Activated CD4-positive, alpha-beta memory T cell treated with anti-CD3 and anti-CD28 coated beads, Interleukin-2, amount 10 ng/mL, durations not matched to agents 7 days and 5 days (primary cell): Measurements from ENCODE around the gene SEC24A. TPM values are rescaled to one million over a fixed set of nuclear protein-coding genes. Genes with fewer than 3 reads are reported as not detected.
"Not testable (repeated sequence)": the region's sequence is repeated elsewhere in the genome, so short reads cannot be mapped to it uniquely, and the experiment has no call there.

Experiments used
- CTCF ChIA-PET: fragments of 350-600 bp; sonication (Branson Sonifier 250); formaldehyde crosslinking; loops from one replicate; lab custom pipeline; 2021; ENCODE audit warnings: antibody characterized with exemption, inconsistent platforms; lab: Charles Lee
- POLR2A ChIA-PET: fragments of 350-600 bp; sonication (Branson Sonifier 250); formaldehyde crosslinking; loops from one replicate; lab custom pipeline; 2021; ENCODE audit warnings: antibody characterized with exemption; lab: Charles Lee
- DNase-seq: peaks from one replicate; pipeline ENCODE4 v3.0.0-alpha.2; 2020
- H3K27ac Mint-ChIP-seq: one replicate; pipeline ENCODE4 v1.8.0; 2021; ENCODE audit warnings: mild to moderate bottlenecking, mixed read lengths
- H3K27me3 Mint-ChIP-seq: one replicate; pipeline ENCODE4 v1.8.0; 2021; ENCODE audit warnings: mixed read lengths
- H3K36me3 Mint-ChIP-seq: one replicate; pipeline ENCODE4 v1.8.0; 2021; ENCODE audit warnings: low read depth, mixed read lengths
- H3K4me1 Mint-ChIP-seq: one replicate; pipeline ENCODE4 v1.8.0; 2021; ENCODE audit warnings: mixed read lengths
- H3K4me3 Mint-ChIP-seq: one replicate; pipeline ENCODE4 v1.8.0; 2021; ENCODE audit warnings: mild to moderate bottlenecking, mixed read lengths
- H3K9me3 Mint-ChIP-seq: one replicate; pipeline ENCODE4 v1.8.0; 2021; ENCODE audit warnings: mixed read lengths
- total RNA-seq, 2 experiments: library from RNA; stranded (reverse); gene quantifications; one replicate each; pipeline ENCODE4 v1.2.3, GENCODE V29; 2021

Gene SEC24A
- total RNA-seq, 2 experiments from 2014 or later: 29.3 to 29.6 TPM

DNA sequence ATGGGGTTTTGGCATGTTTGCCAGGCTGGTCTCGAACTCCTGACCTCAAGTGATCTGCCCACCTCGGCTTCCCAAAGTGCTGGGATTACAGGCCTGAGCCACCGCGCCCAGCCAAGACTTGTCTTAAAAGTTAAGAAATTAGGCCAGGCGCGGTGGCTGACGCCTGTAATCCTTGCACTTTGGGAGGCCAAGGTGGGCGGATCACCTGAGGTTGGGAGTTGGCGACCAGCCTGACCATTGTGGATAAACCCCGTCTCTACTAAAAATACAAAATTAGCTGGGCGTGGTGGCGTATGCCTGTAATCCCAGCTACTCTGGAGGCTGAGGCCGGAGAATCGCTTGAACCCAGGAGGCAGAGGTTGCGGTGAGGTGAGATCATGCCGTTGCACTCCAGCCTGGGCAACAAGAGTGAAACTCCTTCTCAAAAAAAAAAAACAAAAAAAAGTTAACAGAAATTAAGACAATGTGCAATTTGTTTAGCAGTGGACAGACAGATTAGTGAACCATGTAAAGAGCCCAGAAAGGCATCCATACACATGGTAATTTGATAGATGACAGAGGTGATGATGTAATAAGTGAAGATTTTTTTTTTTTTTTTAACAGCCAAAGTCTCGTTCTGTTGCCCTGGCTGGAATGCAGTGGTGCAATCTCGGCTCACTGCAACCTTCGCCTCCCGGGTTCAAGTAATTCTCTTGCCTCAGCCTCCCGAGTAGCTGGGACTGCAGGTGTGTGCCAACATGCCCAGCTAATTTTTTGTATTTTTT lies 119.1 kb downstream of the SEC24A start:
- H3K27ac Mint-ChIP-seq, POLR2A ChIA-PET, H3K9me3 Mint-ChIP-seq, CTCF ChIA-PET, H3K4me3 Mint-ChIP-seq, H3K4me1 Mint-ChIP-seq, H3K27me3 Mint-ChIP-seq, DNase-seq: not testable (repeated sequence)
- H3K36me3 Mint-ChIP-seq: peaks cover 43% of the 10 kb centered on the region

DNA sequence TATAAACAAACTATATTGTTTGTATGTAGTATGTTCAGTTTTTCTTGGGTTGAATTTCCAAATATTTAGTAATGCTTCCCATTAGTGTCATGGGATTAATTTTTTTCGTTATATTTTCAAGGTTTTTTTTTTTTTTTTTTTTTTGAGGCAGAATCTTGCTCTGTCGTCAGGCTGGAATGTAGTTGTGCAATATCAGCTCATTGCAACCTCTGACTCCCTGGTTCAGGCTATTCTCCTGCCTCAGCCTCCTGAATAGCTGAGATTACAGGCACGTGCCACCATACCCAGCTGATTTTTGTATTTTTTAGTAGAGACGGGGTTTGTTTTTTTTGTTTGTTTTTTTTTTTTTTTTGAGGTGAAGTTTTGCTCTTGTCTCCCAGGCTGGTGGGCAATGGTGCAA lies 120.6 kb downstream of the SEC24A start:
- ChIA-PET CTCF (interaction anchor here (0.7 kb wide), 1 partner anchor 82 kb away, joined by 4 read pairs; no protein-coding TSS in a partner anchor), POLR2A (no interaction called here)
- Mint-ChIP-seq H3K9me3 (no peaks in the 10 kb centered on the region), H3K27ac (no peak overlapping the region), H3K4me3 (no peak overlapping the region), H3K4me1 (no peaks in the 10 kb centered on the region), H3K36me3 (peaks cover 50% of the 10 kb centered on the region), H3K27me3 (no peaks in the 10 kb centered on the region)
- no peak for DNase-seq

DNA sequence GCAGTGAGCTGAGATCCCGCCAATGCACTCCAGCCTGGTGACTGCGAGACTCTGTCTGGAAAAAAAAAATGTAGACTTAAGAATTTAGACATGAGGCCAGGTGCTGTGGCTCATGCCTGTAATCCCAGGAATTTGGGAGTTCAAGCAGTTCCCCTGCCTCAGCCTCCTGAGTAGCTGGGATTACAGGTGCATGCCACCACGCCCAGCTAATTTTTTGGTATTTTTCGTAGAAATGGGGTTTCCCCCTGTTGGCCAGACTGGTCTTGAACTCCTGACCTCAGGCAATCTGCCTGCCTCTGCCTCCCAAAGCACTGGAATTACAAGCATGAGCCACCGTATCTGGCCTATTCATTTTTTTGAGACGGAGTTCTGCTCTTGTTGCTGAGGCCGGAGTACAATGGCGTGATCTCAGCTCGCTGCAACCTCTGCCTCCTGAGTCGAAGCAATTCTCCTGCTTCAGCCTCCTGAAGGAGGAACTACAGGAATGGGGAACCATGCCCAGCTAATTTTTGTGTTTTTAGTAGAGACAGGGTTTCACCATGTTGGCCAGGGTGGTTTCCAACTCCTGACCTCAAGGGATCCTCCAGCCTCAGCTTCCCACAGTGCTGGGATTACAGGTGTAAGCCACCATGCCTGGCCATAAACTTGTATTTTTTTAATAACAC lies 124.0 kb downstream of the SEC24A start:
- no peak overlapping the region for H3K27ac Mint-ChIP-seq
- peaks cover 56% of the 10 kb centered on the region for H3K36me3 Mint-ChIP-seq
- no peaks in the 10 kb centered on the region for H3K27me3 Mint-ChIP-seq
- no peaks in the 10 kb centered on the region for H3K9me3 Mint-ChIP-seq
- POLR2A ChIA-PET: interaction anchor here (1.1 to 1.6 kb wide), 2 partner anchors 15 to 132 kb away, joined by 4 to 6 read pairs; partner anchors contain the start of gene DDX46
- DNase-seq: no peak
- H3K4me3 Mint-ChIP-seq: no peak overlapping the region
- H3K4me1 Mint-ChIP-seq: no peaks in the 10 kb centered on the region
- CTCF ChIA-PET: interaction anchor here (1.5 kb wide), 1 partner anchor 14 kb away, joined by 7 read pairs; the partner anchor contains the start of gene DDX46

DNA sequence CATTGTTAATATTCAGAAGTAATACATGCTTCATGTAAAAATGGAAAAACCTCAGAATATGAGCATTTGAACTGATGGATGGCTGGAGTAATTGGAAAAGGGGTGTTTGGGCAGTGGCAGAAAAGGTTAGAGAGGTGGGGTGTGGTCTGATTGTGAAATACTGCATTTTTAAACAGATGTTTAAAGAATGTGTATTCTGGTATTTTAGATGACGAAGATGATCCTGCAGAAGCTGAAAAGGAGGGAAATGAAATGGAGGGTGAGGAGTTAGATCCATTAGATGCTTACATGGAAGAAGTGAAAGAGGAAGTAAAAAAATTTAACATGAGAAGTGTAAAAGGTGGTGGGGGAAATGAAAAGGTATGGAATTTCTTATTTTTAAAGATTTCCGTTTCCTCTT lies 128.8 kb downstream of the SEC24A start:
- H3K27me3 Mint-ChIP-seq: no peaks in the 10 kb centered on the region
- no peak for DNase-seq
- H3K27ac Mint-ChIP-seq: no peak overlapping the region
- no peaks in the 10 kb centered on the region for H3K9me3 Mint-ChIP-seq
- H3K36me3 Mint-ChIP-seq: peaks cover 54% of the 10 kb centered on the region
- ChIA-PET CTCF (no interaction called here), POLR2A (no interaction called here)
- H3K4me3 Mint-ChIP-seq: no peak overlapping the region
- H3K4me1 Mint-ChIP-seq: no peaks in the 10 kb centered on the region

Other genes with a start within 250 kb of the SEC24A start
- 10 to 100 TPM; 23.4 to 23.5 TPM for gene CDKN2AIPNL, start 236.9 kb upstream of the SEC24A start, total RNA-seq
- 10 to 100 TPM; 72.7 to 73.5 TPM for gene JADE2, start 123.1 kb upstream of the SEC24A start, total RNA-seq
- 10 to 100 TPM; 55.3 to 57.7 TPM for gene SAR1B, start 16.0 kb upstream of the SEC24A start, total RNA-seq
- gene CAMLG, start 89.8 kb downstream of the SEC24A start, total RNA-seq: 10 to 100 TPM; 30.5 to 31.0 TPM
- gene DDX46, start 110.0 kb downstream of the SEC24A start, total RNA-seq: 10 to 100 TPM; 51.8 to 56.7 TPM
- 10 to 100 TPM; 32.3 to 32.5 TPM for gene C5orf24, start 197.2 kb downstream of the SEC24A start, total RNA-seq
- 10 to 100 TPM; 51.0 to 56.9 TPM for gene TXNDC15, start 225.6 kb downstream of the SEC24A start, total RNA-seq